ENCODE measurements around the gene GPR152.

GRCh38 chr11:67500831-67501715 lies 48.5 kb upstream of the GPR152 start:
- TF ChIP-seq EP300 (IDR thresholded peaks at IDR 0.05) = no peak
- no peak for TF ChIP-seq POLR2A (IDR thresholded peaks at IDR 0.05)
- no peak for TF ChIP-seq CTCF (IDR thresholded peaks at IDR 0.05)
